Spleen (tissue), 11 donors: ENCODE data around the gene MYH14. TPM values are rescaled to one million over a fixed set of nuclear protein-coding genes. Genes with fewer than 3 reads are reported as not detected.
"Not testable (repeated sequence)": the region's sequence is repeated elsewhere in the genome, so short reads cannot be mapped to it uniquely, and the experiment has no call there.

ENCODE experiments used
- DNase-seq: peaks from one replicate; pipeline ENCODE4 v3.0.0-alpha.2; 2020
- H3K27ac ChIP-seq, 8 donors: fragments of 200-600 bp; sonication (generic) in 7 of 8; 1 replicate in 4 of 8; 2 replicates in 4 of 8; pipeline versions ENCODE4 v1.5.0 to v1.8.0; 2016 to 2021; ENCODE audit warnings: inconsistent platforms in 4 of 8, mild to moderate bottlenecking in 4 of 8, moderate library complexity in 1 of 8
- H3K27me3 ChIP-seq, 7 donors: fragments of 200-600 bp; sonication (generic) in 6 of 7; replicated peaks in 1 of 7; 1 replicate in 4 of 7; 2 replicates in 3 of 7; pipeline versions ENCODE4 v1.5.0 to v1.8.0; 2016 to 2021; ENCODE audit warnings: inconsistent platforms in 3 of 7, mild to moderate bottlenecking in 1 of 7
- H3K36me3 ChIP-seq, 6 donors: fragments of 200-600 bp; sonication (generic) in 5 of 6; 1 replicate in 4 of 6; 2 replicates in 2 of 6; pipeline versions ENCODE4 v1.5.0 to v1.8.0; 2016 to 2021; ENCODE audit warnings: inconsistent platforms in 2 of 6
- H3K4me1 ChIP-seq, 6 donors: fragments of 200-600 bp; sonication (generic) in 5 of 6; 1 replicate in 3 of 6; 2 replicates in 3 of 6; pipeline versions ENCODE4 v1.5.0 to v1.8.0; 2016 to 2021; ENCODE audit warnings: inconsistent platforms in 3 of 6
- H3K4me3 ChIP-seq, 8 donors: fragments of 200-600 bp; sonication (generic) in 7 of 8; 1 replicate in 4 of 8; 2 replicates in 4 of 8; pipeline versions ENCODE4 v1.5.0 to v1.8.0; 2016 to 2021; ENCODE audit warnings: inconsistent platforms in 4 of 8, mild to moderate bottlenecking in 4 of 8, moderate library complexity in 2 of 8
- H3K9me3 ChIP-seq, 8 donors: fragments of 200-600 bp; sonication (generic) in 7 of 8; 1 replicate in 4 of 8; 2 replicates in 4 of 8; pipeline versions ENCODE4 v1.5.0 to v1.8.0; 2016 to 2021; ENCODE audit warnings: inconsistent platforms in 4 of 8
- CTCF ChIP-seq, 11 experiments: fragments of 200-600 bp in 7 of 11; fragments of 450-650 bp in 4 of 11; sonication (generic) in 4 of 11; IDR thresholded peaks in 8 of 11; conservative IDR thresholded peaks in 3 of 11; 1 replicate in 7 of 11; 2 replicates in 4 of 11; pipeline versions ENCODE4 v1.4.0 to v1.8.0; 2016 to 2021; ENCODE audit warnings: antibody characterized with exemption in 11 of 11, inconsistent platforms in 4 of 11, mild to moderate bottlenecking in 1 of 11
- POLR2A ChIP-seq, 3 donors: fragments of 450-650 bp; IDR thresholded peaks; one replicate each; pipeline ENCODE4 v1.5.1; 2017; ENCODE audit warnings: antibody characterized with exemption in 3 of 3, mild to moderate bottlenecking in 1 of 3
- POLR2AphosphoS5 ChIP-seq, 3 donors: sonication (generic); formaldehyde crosslinking; IDR thresholded peaks; one replicate each; pipeline ENCODE4 v1.5.1; 2017; ENCODE audit warnings: antibody characterized with exemption in 3 of 3
- WGBS, 5 donors: extraction: QIAGEN DNeasy Blood & Tissue Kit in 3 of 5; methylation state at CpG; one replicate each; pipeline versions ENCODE4 v1.1.5 to v1.1.7; 2013 to 2018; 5-methylcytosine and 5-hydroxymethylcytosine counted together
- intact Hi-C: fragments of 100-400 bp; cut with DNase I; formaldehyde crosslinking; loops from one replicate; pipeline ENCODE4 v1.15.0; 2023; ENCODE audit warnings: low total_unique reads
- polyA plus RNA-seq, 3 donors: library from polyadenylated mRNA; stranded (reverse); fragments of 200-250 nt; gene quantifications; one replicate each; pipeline ENCODE4 v1.2.1, GENCODE V29; 2013
- total RNA-seq, 7 donors: library from RNA; depleted of rRNA in 3 of 7; stranded (reverse); fragments of >200 nt in 3 of 7; fragmentation: NEBNext Ultra II Directional in 4 of 7; extraction: Animal tissue kit (Norgen Biotek cat#: 25700) in 4 of 7; gene quantifications; one replicate each; pipeline versions ENCODE4 v1.1.0 to v1.2.1, GENCODE V29; 2016 to 2021
- donor health status: healthy with polysubstance abuse.
- donor health status: DM: no; HTN: no; CAD: no; lungs with moderate emphysema.
- donor health status: DM: no; HTN: no; CAD: no.
- donor health status: Bipolar disorder and iron deficiency.
- donor health status: healthy.
- donor health status: DM: no; HTN: no; CAD: no.
- donor health status: DM: yes; HTN: yes; CAD: no.

MYH14 gene
- total and polyA plus RNA-seq, 10 donors, result 0.04 to 1.5 (median 0.28) TPM; not detected in 1

DNA sequence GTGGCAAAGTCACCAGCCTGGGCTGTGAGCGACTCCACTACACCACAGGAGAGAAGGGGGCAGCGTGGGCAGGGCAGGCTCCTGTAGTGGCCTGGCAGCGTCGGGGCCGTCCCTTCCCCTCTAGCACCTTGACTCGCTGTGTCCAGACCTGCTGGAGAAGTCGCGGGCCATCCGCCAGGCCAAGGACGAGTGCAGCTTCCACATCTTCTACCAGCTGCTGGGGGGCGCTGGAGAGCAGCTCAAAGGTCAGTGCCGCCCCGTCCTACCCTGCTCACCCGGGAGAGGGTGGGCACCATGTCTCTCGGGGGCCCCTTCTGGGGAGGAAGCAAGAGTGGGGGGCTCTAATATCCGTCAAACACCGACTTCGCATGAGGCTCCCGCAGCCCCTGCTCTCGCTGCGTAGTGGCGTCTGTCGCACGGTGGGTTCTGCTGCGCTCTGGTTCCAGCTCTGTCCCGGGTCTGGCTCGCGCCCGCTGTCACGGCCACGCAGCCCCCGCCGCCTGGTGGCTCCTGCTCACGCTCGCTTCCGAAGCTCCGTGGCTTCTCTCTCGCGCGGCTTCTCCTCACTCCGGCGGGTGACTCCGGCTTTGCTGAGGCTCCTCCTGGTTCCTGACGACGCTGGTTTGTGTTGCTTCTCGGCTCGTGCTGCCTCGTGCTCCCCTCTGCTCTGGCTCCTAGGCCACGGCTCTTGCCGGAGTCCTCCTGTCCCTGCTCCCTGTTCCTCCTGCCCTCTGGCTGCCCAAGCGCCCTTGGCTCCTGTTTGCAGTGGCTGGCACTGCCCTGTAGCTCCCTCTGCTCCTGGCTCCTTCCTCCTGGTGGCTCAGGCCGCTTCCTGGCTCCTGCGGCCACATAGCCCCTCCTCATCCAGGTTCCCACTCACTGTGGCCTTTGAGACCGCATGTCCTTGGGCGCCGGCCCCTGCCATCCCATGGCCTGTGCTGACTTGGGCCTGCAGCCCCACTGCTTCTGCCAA, 27.2 kb downstream of the MYH14 start:
- no peak for DNase-seq
- no peak for TF ChIP-seq POLR2A (IDR thresholded peaks at IDR 0.05)
- TF ChIP-seq POLR2AphosphoS5 (IDR thresholded peaks at IDR 0.05), result no peak
- no peak for TF ChIP-seq CTCF (IDR thresholded peaks at IDR 0.05 in 8 of 11, conservative IDR thresholded peaks at IDR 0.05 in 3 of 11)
- H3K27me3 ChIP-seq, result peaks cover 0 to 82% (median 0%) of the 10 kb centered on the region in 7 donors
- no peaks in the 10 kb centered on the region for H3K4me1 ChIP-seq
- no peak overlapping the region for H3K27ac ChIP-seq
- 68 to 85% (median 73%) methylated on average over 42 to 56 of the region's 56 CpGs for WGBS, 5 donors
- intact Hi-C loops, result no loop called here
- no peaks in the 10 kb centered on the region for H3K36me3 ChIP-seq
- H3K4me3 ChIP-seq, result no peak overlapping the region
- H3K9me3 ChIP-seq, result no peaks in the 10 kb centered on the region

GRCh38 chr19:50231417-50231816, 28.0 kb downstream of the MYH14 start:
- H3K27ac ChIP-seq, H3K36me3 ChIP-seq, DNase-seq, H3K4me1 ChIP-seq, H3K9me3 ChIP-seq, H3K4me3 ChIP-seq, intact Hi-C loops: not testable (repeated sequence)
- H3K27me3 ChIP-seq, result peaks cover 0 to 87% (median 0%) of the 10 kb centered on the region in 7 donors
- 68 to 76% (median 73%) methylated on average over 3 of the region's 3 CpGs for WGBS, 5 donors

DNA sequence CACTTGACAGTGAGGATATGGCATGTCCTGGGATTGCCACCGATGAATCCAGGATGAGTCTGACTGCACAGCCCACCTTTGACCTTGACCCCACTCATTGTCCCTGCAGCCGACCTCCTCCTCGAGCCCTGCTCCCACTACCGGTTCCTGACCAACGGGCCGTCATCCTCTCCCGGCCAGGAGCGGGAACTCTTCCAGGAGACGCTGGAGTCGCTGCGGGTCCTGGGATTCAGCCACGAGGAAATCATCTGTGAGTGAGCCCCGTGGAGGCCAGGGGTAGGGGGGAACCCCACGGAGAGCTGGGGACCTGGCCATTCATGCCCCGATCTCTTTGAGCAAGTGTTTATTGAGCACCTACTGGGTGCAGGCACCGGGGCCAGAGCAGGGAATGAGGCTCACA, 28.4 kb downstream of the MYH14 start:
- H3K9me3 ChIP-seq, result no peaks in the 10 kb centered on the region
- WGBS, 5 donors, result 60 to 82% (median 71%) methylated on average over 15 to 16 of the region's 16 CpGs
- no peaks in the 10 kb centered on the region for H3K4me1 ChIP-seq
- no peak for TF ChIP-seq CTCF (IDR thresholded peaks at IDR 0.05 in 8 of 11, conservative IDR thresholded peaks at IDR 0.05 in 3 of 11)
- TF ChIP-seq POLR2A (IDR thresholded peaks at IDR 0.05), result no peak
- no peak for TF ChIP-seq POLR2AphosphoS5 (IDR thresholded peaks at IDR 0.05)
- no peak overlapping the region for H3K4me3 ChIP-seq
- no peak overlapping the region for H3K27ac ChIP-seq
- H3K27me3 ChIP-seq, result peaks cover 0 to 87% (median 0%) of the 10 kb centered on the region in 7 donors
- no peak for DNase-seq
- H3K36me3 ChIP-seq, result no peaks in the 10 kb centered on the region
- intact Hi-C loops, result no loop called here

- TF ChIP-seq POLR2A (IDR thresholded peaks at IDR 0.05) (no peak), CTCF (IDR thresholded peaks at IDR 0.05 in 8 of 11, conservative IDR thresholded peaks at IDR 0.05 in 3 of 11) (no peak), POLR2AphosphoS5 (IDR thresholded peaks at IDR 0.05) (no peak)
- H3K27ac ChIP-seq, result no peak overlapping the region
- H3K36me3 ChIP-seq, result no peaks in the 10 kb centered on the region
- intact Hi-C loops, result no loop called here
- peaks cover 0 to 86% (median 0%) of the 10 kb centered on the region in 7 donors for H3K27me3 ChIP-seq
- no peak overlapping the region for H3K4me3 ChIP-seq
- H3K9me3 ChIP-seq, result no peaks in the 10 kb centered on the region
- 45 to 73% (median 63%) methylated on average over 3 of the region's 3 CpGs for WGBS, 5 donors
- no peaks in the 10 kb centered on the region for H3K4me1 ChIP-seq
- no peak for DNase-seq
Observed at GRCh38 chr19:50232600-50232999, 29.2 kb downstream of the MYH14 start.
